Natural killer cell (primary cell): ENCODE measurements around the gene REM1. TPM values are rescaled to one million over a fixed set of nuclear protein-coding genes. Genes with fewer than 3 reads are reported as not detected.
"Not testable (repeated sequence)": the region's sequence is repeated elsewhere in the genome, so short reads cannot be mapped to it uniquely, and the experiment has no call there.

Source experiments
- ATAC-seq, 3 donors: fragments of 150-1000 bp in 2 of 3; fragments of 200-7000 bp in 1 of 3; cut with Tn5 transposase; 1 replicate in 1 of 3; 2 replicates in 2 of 3; pipeline ENCODE4 v1.10.0; 2021; ENCODE audit warnings: mild to moderate bottlenecking in 2 of 3, moderate library complexity in 2 of 3
- DNase-seq, 2 donors: peaks; one replicate each; pipeline versions ENCODE4 v3.0.0 to v3.0.0-alpha.2; 2013 to 2021; ENCODE audit warnings: mixed read lengths in 1 of 2
- H3K27ac ChIP-seq: one replicate; pipeline ENCODE4 v1.5.1; 2013; ENCODE audit warnings: mild to moderate bottlenecking, low read length
- H3K27me3 ChIP-seq: one replicate; pipeline ENCODE4 v1.6.1; 2013; ENCODE audit warnings: low read length; ENCODE audit not compliant: control insufficient read depth, insufficient read depth
- H3K36me3 ChIP-seq: one replicate; pipeline ENCODE4 v1.6.1; 2013; ENCODE audit warnings: low read length; ENCODE audit not compliant: control insufficient read depth, insufficient read depth
- H3K4me1 ChIP-seq: one replicate; pipeline ENCODE4 v1.6.1; 2013; ENCODE audit warnings: low read length; ENCODE audit not compliant: control insufficient read depth, insufficient read depth
- H3K4me3 ChIP-seq: one replicate; pipeline ENCODE4 v1.5.1; 2013; ENCODE audit warnings: low read length
- H3K9me3 ChIP-seq: one replicate; pipeline ENCODE4 v1.6.1; 2013; ENCODE audit warnings: low read length; ENCODE audit not compliant: control insufficient read depth, insufficient read depth
- H3K27ac Mint-ChIP-seq, 2 donors: one replicate each; pipeline ENCODE4 v1.8.0; 2022; ENCODE audit warnings: mild to moderate bottlenecking in 2 of 2, mixed read lengths in 2 of 2, moderate library complexity in 1 of 2
- H3K27me3 Mint-ChIP-seq, 2 donors: one replicate each; pipeline ENCODE4 v1.8.0; 2022; ENCODE audit warnings: low read depth in 2 of 2, mixed read lengths in 2 of 2
- H3K36me3 Mint-ChIP-seq: one replicate; pipeline ENCODE4 v1.8.0; 2022; ENCODE audit warnings: mixed read lengths
- H3K4me1 Mint-ChIP-seq, 2 donors: one replicate each; pipeline ENCODE4 v1.8.0; 2022; ENCODE audit warnings: mixed read lengths in 2 of 2
- H3K4me3 Mint-ChIP-seq: one replicate; pipeline ENCODE4 v1.8.0; 2022; ENCODE audit warnings: mild to moderate bottlenecking, moderate library complexity, mixed read lengths
- H3K9me3 Mint-ChIP-seq, 2 donors: one replicate each; pipeline ENCODE4 v1.8.0; 2022; ENCODE audit warnings: mixed read lengths in 2 of 2
- WGBS: methylation state at CpG from one replicate; pipeline ENCODE4 v1.1.7; 2013; ENCODE audit warnings: missing lambda C conversion rate; ENCODE audit not compliant: insufficient coverage; 5-methylcytosine and 5-hydroxymethylcytosine counted together
- intact Hi-C: fragments of 100-400 bp; cut with micrococcal nuclease; formaldehyde crosslinking; loops from one replicate; pipeline ENCODE4 v1.14.2; 2022
- total RNA-seq, 4 donors: library from RNA; stranded (reverse); fragments of 120-200 nt in 1 of 4; gene quantifications; one replicate each; pipeline versions ENCODE4 v1.2.3 to v1.2.4, GENCODE V29; 2013 to 2022
- TF ChIP-seq, protein P1 (sequence below): fragments of 200-600 bp; IDR thresholded peaks from one replicate; pipeline ENCODE4 v1.8.0; 2022; ENCODE audit warnings: antibody characterized with exemption

Gene REM1
- total RNA-seq, 3 donors from 2014 or later (not counting 1 experiment from before 2014, with no cell fraction given): not detected

DNA sequence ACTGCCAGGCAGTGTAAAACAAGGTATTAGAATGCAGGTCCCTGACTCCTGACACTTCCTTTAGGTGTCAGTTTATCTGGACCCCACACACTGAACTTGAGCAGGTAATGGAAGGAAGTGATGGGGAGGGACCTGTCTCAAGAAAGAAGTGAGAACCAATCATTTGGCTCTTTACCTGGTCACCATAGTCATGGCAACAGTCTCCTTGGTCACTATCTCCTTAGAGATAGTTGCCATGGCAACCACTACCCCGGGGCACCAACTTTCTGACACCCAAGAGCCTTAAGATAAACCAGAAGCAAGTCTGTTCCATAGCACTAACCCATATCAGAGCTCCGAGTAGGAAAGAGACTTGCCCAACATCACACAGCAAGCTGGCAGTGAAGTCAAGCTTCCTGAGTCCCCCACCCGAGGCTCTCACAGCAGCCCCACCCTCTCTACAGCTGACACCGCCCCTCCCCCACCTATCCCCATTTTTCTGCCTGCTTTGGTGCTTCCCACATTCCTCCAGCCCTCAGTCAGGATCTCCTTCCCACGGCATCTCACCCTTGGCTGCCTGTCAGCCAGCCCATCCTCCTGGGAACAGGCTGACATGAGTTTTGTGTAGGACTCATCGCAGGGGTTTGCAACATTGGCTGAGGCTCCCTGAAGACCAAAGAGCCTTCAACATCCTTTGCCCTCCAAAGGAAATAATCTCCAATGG, 22.9 kb downstream of the REM1 start:
- ATAC-seq (no peak), DNase-seq (no peak)
- no peak overlapping the region for H3K27ac Mint-ChIP-seq
- no peaks in the 10 kb centered on the region for H3K4me1 Mint-ChIP-seq
- no peak overlapping the region for H3K4me3 Mint-ChIP-seq
- H3K9me3 ChIP-seq: no peaks in the 10 kb centered on the region
- H3K27me3 ChIP-seq: peaks cover 2% of the 10 kb centered on the region
- H3K27ac ChIP-seq: no peak overlapping the region
- no peak overlapping the region for H3K4me3 ChIP-seq
- 59% methylated on average over 6 of the region's 6 CpGs for WGBS
- peaks cover 2% of the 10 kb centered on the region for H3K4me1 ChIP-seq
- TF ChIP-seq, protein P1, sequence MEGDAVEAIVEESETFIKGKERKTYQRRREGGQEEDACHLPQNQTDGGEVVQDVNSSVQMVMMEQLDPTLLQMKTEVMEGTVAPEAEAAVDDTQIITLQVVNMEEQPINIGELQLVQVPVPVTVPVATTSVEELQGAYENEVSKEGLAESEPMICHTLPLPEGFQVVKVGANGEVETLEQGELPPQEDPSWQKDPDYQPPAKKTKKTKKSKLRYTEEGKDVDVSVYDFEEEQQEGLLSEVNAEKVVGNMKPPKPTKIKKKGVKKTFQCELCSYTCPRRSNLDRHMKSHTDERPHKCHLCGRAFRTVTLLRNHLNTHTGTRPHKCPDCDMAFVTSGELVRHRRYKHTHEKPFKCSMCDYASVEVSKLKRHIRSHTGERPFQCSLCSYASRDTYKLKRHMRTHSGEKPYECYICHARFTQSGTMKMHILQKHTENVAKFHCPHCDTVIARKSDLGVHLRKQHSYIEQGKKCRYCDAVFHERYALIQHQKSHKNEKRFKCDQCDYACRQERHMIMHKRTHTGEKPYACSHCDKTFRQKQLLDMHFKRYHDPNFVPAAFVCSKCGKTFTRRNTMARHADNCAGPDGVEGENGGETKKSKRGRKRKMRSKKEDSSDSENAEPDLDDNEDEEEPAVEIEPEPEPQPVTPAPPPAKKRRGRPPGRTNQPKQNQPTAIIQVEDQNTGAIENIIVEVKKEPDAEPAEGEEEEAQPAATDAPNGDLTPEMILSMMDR: no peak
- peaks cover 8 to 33% of the 10 kb centered on the region in 2 donors for H3K27me3 Mint-ChIP-seq
- intact Hi-C loops: no loop called here
- H3K9me3 Mint-ChIP-seq: no peaks in the 10 kb centered on the region
- H3K36me3 ChIP-seq: no peaks in the 10 kb centered on the region
- H3K36me3 Mint-ChIP-seq: no peaks in the 10 kb centered on the region

DNA sequence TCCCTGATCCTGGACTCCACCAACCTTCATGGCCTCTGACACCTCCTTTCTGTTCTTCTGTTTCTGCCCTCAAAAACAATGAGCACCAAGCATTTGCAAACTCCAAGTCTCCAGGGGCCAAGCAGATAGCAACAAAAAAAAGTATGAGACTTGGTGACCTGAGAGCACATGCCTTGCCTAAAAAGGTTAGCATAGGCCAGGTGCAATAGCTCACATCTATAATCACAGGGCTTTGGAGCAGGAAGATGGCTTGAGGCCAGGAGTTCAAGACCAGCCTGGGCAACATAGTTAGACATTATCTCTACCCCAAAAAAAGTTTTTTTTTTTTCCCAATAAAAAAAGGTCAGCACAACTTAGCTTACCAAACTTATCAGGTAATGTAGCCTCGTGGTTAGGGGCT, 25.4 kb downstream of the REM1 start:
- Mint-ChIP-seq H3K27ac (no peak overlapping the region), H3K4me3 (no peak overlapping the region), H3K4me1 (peaks cover 0 to 6% of the 10 kb centered on the region in 2 donors), H3K27me3 (peaks cover 4 to 15% of the 10 kb centered on the region in 2 donors), H3K9me3 (no peaks in the 10 kb centered on the region), H3K36me3 (no peaks in the 10 kb centered on the region)
- no peak for ATAC-seq
- Histone ChIP-seq H3K36me3 (no peaks in the 10 kb centered on the region), H3K4me1 (peaks cover 6% of the 10 kb centered on the region), H3K27me3 (peaks cover 2% of the 10 kb centered on the region), H3K27ac (no peak overlapping the region), H3K4me3 (no peak overlapping the region), H3K9me3 (no peaks in the 10 kb centered on the region)
- TF ChIP-seq, protein P1: no peak
- WGBS: 68% methylated on average over 1 of the region's 1 CpG
- intact Hi-C loops: no loop called here
- DNase-seq: no peak

DNA sequence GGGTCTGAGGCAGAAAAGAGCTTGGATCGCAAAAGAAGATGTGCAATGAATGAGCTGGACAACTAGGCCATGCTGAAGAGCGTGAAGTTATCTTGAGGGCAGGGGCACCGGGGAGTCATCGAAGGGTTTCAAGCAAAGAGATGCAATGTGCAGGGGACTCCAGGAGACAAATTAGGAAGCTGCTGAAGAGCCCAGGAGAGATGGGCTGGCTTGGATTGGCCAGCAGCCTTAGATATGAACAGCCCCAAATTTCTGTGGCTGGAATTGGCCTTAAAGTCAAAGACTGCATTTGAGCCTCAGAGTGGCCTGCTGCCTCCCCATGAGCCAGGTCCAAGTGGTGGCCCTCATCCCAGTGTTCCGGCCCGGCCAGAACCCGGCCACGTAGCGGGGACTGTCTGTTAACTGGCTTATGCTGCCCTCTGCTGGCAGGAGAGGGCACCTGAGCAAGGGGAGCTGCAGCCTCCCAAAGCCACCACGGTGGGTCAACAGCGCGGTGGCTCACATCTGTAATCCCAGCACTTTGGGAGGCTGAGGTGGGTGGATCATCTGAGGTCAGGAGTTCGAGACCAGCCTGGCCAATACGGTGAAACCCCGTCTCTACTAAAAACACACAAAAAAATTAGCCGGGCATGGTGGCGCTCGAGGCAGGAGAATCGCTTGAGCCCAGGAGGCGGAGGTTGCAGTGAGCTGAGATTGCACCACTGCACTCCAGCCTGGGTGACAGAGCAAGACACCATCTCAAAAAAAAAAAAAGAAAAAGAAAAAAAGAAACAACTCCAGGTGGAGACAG, 28.0 kb downstream of the REM1 start:
- DNase-seq: peak; percentile 67 to 89
- not testable (repeated sequence) for H3K4me1 Mint-ChIP-seq, H3K9me3 ChIP-seq, H3K4me3 Mint-ChIP-seq, H3K36me3 ChIP-seq, H3K4me1 ChIP-seq, H3K9me3 Mint-ChIP-seq, H3K4me3 ChIP-seq, H3K36me3 Mint-ChIP-seq, H3K27me3 ChIP-seq, H3K27ac ChIP-seq, H3K27ac Mint-ChIP-seq, H3K27me3 Mint-ChIP-seq
- ATAC-seq: peak; percentile 92 to 100 (median 100)
- 39% methylated on average over 19 of the region's 20 CpGs for WGBS
- TF ChIP-seq, protein P1: peak; percentile 93
- intact Hi-C loops: loop anchor here (1.0 kb wide), 1 partner anchor 43 kb away; no protein-coding TSS in a partner anchor
